Kidney capillary endothelial cell (primary cell): ENCODE results near the gene SLC29A1.
A peak's percentile ranks its signal among the peaks of the same experiment; 100 is the strongest.

ENCODE experiments used
- DNase-seq: peaks from one replicate; pipeline ENCODE4 v3.0.0-alpha.2; 2018; ENCODE audit warnings: low spot score

SLC29A1 gene

GRCh38 chr6:44268095-44268628 is 44.8 kb downstream of the SLC29A1 start:
- DNase-seq = peak; percentile 57

- peak; percentile 59 for DNase-seq
These were observed 46.0 kb downstream of the SLC29A1 start for GRCh38 chr6:44269178-44269920.

- no peak for DNase-seq
These were observed 46.6 kb downstream of the SLC29A1 start, which contains the start of gene TMEM151B for GRCh38 chr6:44269921-44270525. TSS of gene TMEM151B (plus strand) at chr6:44270450. CDS start at chr6:44270743, 293 bp downstream.

- no peak for DNase-seq
These were observed 47.4 kb downstream of the SLC29A1 start for GRCh38 chr6:44270526-44271405.

GRCh38 chr6:44271406-44271723 is 48.0 kb downstream of the SLC29A1 start:
- no peak for DNase-seq

- DNase-seq = no peak
These were observed 48.5 kb downstream of the SLC29A1 start for GRCh38 chr6:44271914-44272313.

GRCh38 chr6:44272529-44272928 is 49.1 kb downstream of the SLC29A1 start:
- DNase-seq = no peak

- no peak for DNase-seq
These were observed 49.7 kb downstream of the SLC29A1 start for GRCh38 chr6:44272999-44273566.

- DNase-seq = no peak
These were observed 50.2 kb downstream of the SLC29A1 start for GRCh38 chr6:44273617-44274016.

- no peak for DNase-seq
These were observed 51.9 kb downstream of the SLC29A1 start for GRCh38 chr6:44275271-44275748.

GRCh38 chr6:44275749-44276648 is 52.6 kb downstream of the SLC29A1 start:
- no peak for DNase-seq

GRCh38 chr6:44276667-44277640 is 53.6 kb downstream of the SLC29A1 start:
- DNase-seq = no peak

GRCh38 chr6:44277763-44278162 is 54.4 kb downstream of the SLC29A1 start:
- no peak for DNase-seq

GRCh38 chr6:44278315-44278714 is 54.9 kb downstream of the SLC29A1 start:
- no peak for DNase-seq

- DNase-seq = no peak
These were observed 55.6 kb downstream of the SLC29A1 start for GRCh38 chr6:44278774-44279697.
